H1 (cell line): ENCODE results near the gene PPP2R2B. TPM values are rescaled to one million over a fixed set of nuclear protein-coding genes. Genes with fewer than 3 reads are reported as not detected.

Experiments used
- CTCF ChIA-PET: fragments of 300-600 bp; sonication (Branson Sonifier 250); formaldehyde crosslinking; loops from one replicate; lab custom pipeline; 2021; ENCODE audit not compliant: partially characterized antibody; lab: Charles Lee
- POLR2A ChIA-PET: fragments of 300-600 bp; sonication (Branson Sonifier 250); formaldehyde crosslinking; loops from one replicate; lab custom pipeline; 2021; ENCODE audit warnings: inconsistent platforms; ENCODE audit not compliant: partially characterized antibody; lab: Charles Lee
- DNase-seq, 2 experiments: peaks; one replicate each; pipeline versions ENCODE4 v3.0.0 to v3.0.0-alpha.2; 2010 to 2022; ENCODE audit warnings: low spot score in 2 of 2, low read depth in 1 of 2, mixed read lengths in 1 of 2
- FAIRE-seq: peaks from 2 replicates; lab custom pipeline; 2011; peaks lifted over from hg19 to GRCh38; lab: Jason Lieb, UNC
- H2AFZ ChIP-seq: 2 replicates; pipeline ENCODE4 v1.8.1; 2012; ENCODE audit warnings: low read length, inconsistent platforms
- H2AK5ac ChIP-seq: 2 replicates; pipeline ENCODE4 v1.6.1; 2013; ENCODE audit warnings: low read depth, low read length
- H2BK120ac ChIP-seq: replicated peaks from 2 replicates; pipeline ENCODE3; 2013; ENCODE audit warnings: low read depth, low read length, inconsistent platforms
- H2BK12ac ChIP-seq: 2 replicates; pipeline ENCODE4 v1.6.1; 2013; ENCODE audit warnings: low read depth, low read length
- H2BK15ac ChIP-seq: 2 replicates; pipeline ENCODE4 v1.6.1; 2013; ENCODE audit warnings: low read length
- H2BK20ac ChIP-seq: 2 replicates; pipeline ENCODE4 v1.6.1; 2013; ENCODE audit warnings: low read length
- H2BK5ac ChIP-seq: 2 replicates; pipeline ENCODE4 v1.6.1; 2013; ENCODE audit warnings: low read depth, low read length
- H3K14ac ChIP-seq: 2 replicates; pipeline ENCODE4 v1.6.1; 2013; ENCODE audit warnings: inconsistent platforms; ENCODE audit not compliant: insufficient read length
- H3K18ac ChIP-seq: 2 replicates; pipeline ENCODE4 v1.6.1; 2013; ENCODE audit warnings: low read length; ENCODE audit errors: extremely low read depth
- H3K23ac ChIP-seq: 2 replicates; pipeline ENCODE4 v1.6.1; 2013; ENCODE audit warnings: inconsistent platforms; ENCODE audit not compliant: insufficient read length
- H3K23me2 ChIP-seq: 2 replicates; pipeline ENCODE4 v1.6.1; 2013; ENCODE audit warnings: low read depth, low read length
- H3K27ac ChIP-seq: 2 replicates; pipeline ENCODE4 v1.6.1; 2011; ENCODE audit warnings: low read depth, low read length, inconsistent platforms
- H3K27me3 ChIP-seq, 4 experiments: replicated peaks in 1 of 4; 1 replicate in 1 of 4; 2 replicates in 3 of 4; pipeline versions ENCODE4 v1.6.1 to v1.8.1; 2011 to 2013; ENCODE audit warnings: low read length in 3 of 4, mild to moderate bottlenecking in 3 of 4, inconsistent platforms in 2 of 4, mixed read lengths in 2 of 4, moderate library complexity in 1 of 4; ENCODE audit not compliant: control insufficient read depth in 3 of 4, insufficient read depth in 3 of 4; ENCODE audit errors: extremely low read depth in 1 of 4
- H3K36me3 ChIP-seq, 4 experiments: 2 replicates each; pipeline versions ENCODE4 v1.6.1 to v1.8.1; 2011 to 2013; ENCODE audit warnings: mild to moderate bottlenecking in 4 of 4, low read length in 3 of 4, moderate library complexity in 2 of 4, control low read depth in 1 of 4, inconsistent platforms in 1 of 4; ENCODE audit not compliant: insufficient read depth in 4 of 4, control insufficient read depth in 2 of 4
- H3K4ac ChIP-seq: replicated peaks from 2 replicates; pipeline ENCODE3; 2013; ENCODE audit warnings: low read length, low read depth, mixed read lengths, inconsistent platforms; ENCODE audit not compliant: insufficient read length
- H3K4me1 ChIP-seq, 4 experiments: replicated peaks in 1 of 4; 1 replicate in 1 of 4; 2 replicates in 3 of 4; pipeline versions ENCODE4 v1.6.1 to v1.8.1; 2011 to 2013; ENCODE audit warnings: low read length in 3 of 4, inconsistent platforms in 2 of 4, mixed read lengths in 1 of 4; ENCODE audit not compliant: insufficient read depth in 4 of 4, control insufficient read depth in 3 of 4
- H3K4me2 ChIP-seq, 2 experiments: 2 replicates each; pipeline versions ENCODE4 v1.6.1 to v1.8.1; 2011 to 2013; ENCODE audit warnings: low read depth in 2 of 2, low read length in 2 of 2, control low read depth in 1 of 2, inconsistent platforms in 1 of 2, mild to moderate bottlenecking in 1 of 2; ENCODE audit not compliant: insufficient read depth in 1 of 2
- H3K4me3 ChIP-seq, 4 experiments: fragments of 200-600, 300-600 bp in 1 of 4; sonication (generic), shearing (Covaris generic), sonication (Bioruptor Twin) in 1 of 4; 2 replicates each; pipeline versions ENCODE4 v1.5.1 to v1.8.1; 2011 to 2016; ENCODE audit warnings: low read length in 4 of 4, low read depth in 3 of 4, control low read depth in 2 of 4, inconsistent platforms in 2 of 4, mild to moderate bottlenecking in 2 of 4, mixed read lengths in 1 of 4, moderate library complexity in 1 of 4; ENCODE audit not compliant: insufficient read depth in 2 of 4; ENCODE audit errors: extremely low read depth in 1 of 4
- H3K56ac ChIP-seq: replicated peaks from 2 replicates; pipeline ENCODE3; 2013; ENCODE audit warnings: low read depth, mild to moderate bottlenecking, mixed read lengths, low read length, inconsistent platforms; ENCODE audit not compliant: insufficient read length
- H3K79me1 ChIP-seq: 2 replicates; pipeline ENCODE4 v1.6.1; 2013; ENCODE audit warnings: low read depth, low read length, control low read depth
- H3K79me2 ChIP-seq, 2 experiments: 2 replicates each; pipeline versions ENCODE4 v1.6.1 to v1.8.1; 2012 to 2013; ENCODE audit warnings: low read length in 2 of 2, mild to moderate bottlenecking in 2 of 2, inconsistent platforms in 1 of 2; ENCODE audit not compliant: insufficient read depth in 2 of 2, control insufficient read depth in 1 of 2
- H3K9ac ChIP-seq, 4 experiments: replicated peaks in 1 of 4; 1 replicate in 1 of 4; 2 replicates in 3 of 4; pipeline versions ENCODE4 v1.6.1 to v1.8.1; 2011 to 2013; ENCODE audit warnings: low read depth in 3 of 4, low read length in 3 of 4, control low read depth in 2 of 4, mild to moderate bottlenecking in 2 of 4, moderate library complexity in 2 of 4, inconsistent platforms in 1 of 4; ENCODE audit errors: extremely low read depth in 1 of 4
- H3K9me3 ChIP-seq, 2 experiments: 2 replicates each; pipeline versions ENCODE4 v1.6.1 to v1.8.1; 2012 to 2013; ENCODE audit warnings: mild to moderate bottlenecking in 2 of 2, moderate library complexity in 2 of 2, control low read depth in 1 of 2, inconsistent platforms in 1 of 2, low read depth in 1 of 2, low read length in 1 of 2, mixed read lengths in 1 of 2; ENCODE audit not compliant: insufficient read depth in 2 of 2
- H4K20me1 ChIP-seq, 2 experiments: replicated peaks in 1 of 2; 2 replicates each; pipeline versions ENCODE3 to v1.8.1; 2011 to 2013; ENCODE audit warnings: inconsistent platforms in 2 of 2, low read length in 2 of 2, mild to moderate bottlenecking in 1 of 2; ENCODE audit not compliant: insufficient read depth in 2 of 2, control insufficient read depth in 1 of 2
- H4K5ac ChIP-seq: 2 replicates; pipeline ENCODE4 v1.6.1; 2013; ENCODE audit warnings: low read length, low read depth, mixed read lengths, inconsistent platforms; ENCODE audit not compliant: insufficient read length
- H4K8ac ChIP-seq: 2 replicates; pipeline ENCODE4 v1.8.0; 2013; ENCODE audit warnings: mild to moderate bottlenecking, moderate library complexity, low read length, inconsistent platforms; ENCODE audit not compliant: insufficient read depth; ENCODE audit errors: extremely low read depth
- H4K91ac ChIP-seq: replicated peaks from 2 replicates; pipeline ENCODE3; 2013; ENCODE audit warnings: low read length, mixed read lengths, inconsistent platforms; ENCODE audit not compliant: insufficient read length
- CREB1 ChIP-seq: IDR thresholded peaks from 2 replicates; pipeline ENCODE4 v1.6.1; 2012; ENCODE audit warnings: inconsistent platforms
- EP300 ChIP-seq, 2 experiments: IDR thresholded peaks; 1 replicate in 1 of 2; 2 replicates in 1 of 2; pipeline ENCODE4 v1.6.1; 2011 to 2012; ENCODE audit warnings: low read depth in 2 of 2, low read length in 2 of 2, mild to moderate bottlenecking in 2 of 2, borderline replicate concordance in 1 of 2, inconsistent platforms in 1 of 2, moderate library complexity in 1 of 2
- HDAC2 ChIP-seq, 2 experiments: fragments of 300-600 bp in 1 of 2; sonication (generic) in 1 of 2; IDR thresholded peaks; 2 replicates each; pipeline ENCODE4 v1.6.1; 2011 to 2012; ENCODE audit warnings: low read depth in 2 of 2, low read length in 2 of 2, mild to moderate bottlenecking in 2 of 2, moderate library complexity in 2 of 2, borderline replicate concordance in 1 of 2, inconsistent platforms in 1 of 2
- HDAC6 ChIP-seq: IDR thresholded peaks from one replicate; pipeline ENCODE4 v1.7.1; 2012; ENCODE audit warnings: low read depth, mild to moderate bottlenecking, inconsistent platforms, low read length, moderate library complexity
- MAFK ChIP-seq: IDR thresholded peaks from 2 replicates; pipeline ENCODE4 v1.6.1; 2012; ENCODE audit warnings: low read depth, mild to moderate bottlenecking, improper control_type of control experiment, low read length
- SP1 ChIP-seq: IDR thresholded peaks from 2 replicates; pipeline ENCODE4 v1.6.1; 2011; ENCODE audit warnings: low read depth, low read length
- WGBS, 2 experiments: shearing (Covaris generic) in 1 of 2; methylation state at CpG; one replicate each; pipeline versions ENCODE4 v1.1.6 to v1.1.7; 2013 to 2015; ENCODE audit warnings: low lambda C conversion rate in 2 of 2, mixed read lengths in 2 of 2, inconsistent platforms in 1 of 2, low coverage in 1 of 2, missing lambda C conversion rate in 1 of 2; ENCODE audit not compliant: insufficient replicate concordance in 2 of 2, insufficient coverage in 1 of 2, insufficient read length in 1 of 2; ENCODE audit errors: extremely low coverage in 1 of 2, missing lambda C conversion rate in 1 of 2; 5-methylcytosine and 5-hydroxymethylcytosine counted together
- polyA plus RNA-seq, 7 experiments: library from polyadenylated mRNA; depleted of rRNA in 3 of 7; stranded (reverse) in 5 of 7; unstranded in 2 of 7; fragments of >200 nt in 5 of 7; fragments of 200-250 nt in 2 of 7; gene quantifications; 1 replicate in 5 of 7; 2 replicates in 1 of 7; 4 replicates in 1 of 7; pipeline versions ENCODE4 v1.2.1 to v1.2.3, GENCODE V29; 2011 to 2013; ENCODE audit warnings: missing spikeins in 2 of 7, mixed read lengths in 2 of 7
- total RNA-seq: library from RNA; stranded (reverse); fragmentation: NEBNext Ultra II Directional; extraction: Animal tissue kit (Norgen Biotek cat#: 25700); gene quantifications from 2 replicates; pipeline ENCODE4 v1.2.1, GENCODE V29; 2021
- TF ChIP-seq, protein P1 (sequence below): IDR thresholded peaks from 2 replicates; pipeline ENCODE4 v1.6.1; 2012; ENCODE audit warnings: low read length, inconsistent platforms

Gene PPP2R2B
- total and polyA plus RNA-seq, 2 of the 8 experiments (the other 6 are each of a cell fraction or from before 2014, with no cell fraction given), result 21.1 to 37.1 TPM

- WGBS, 2 experiments, result 77% methylated on average over 2 of the region's 2 CpGs; no CpG with 5 or more reads in 1 of the 2 experiments
- no peak overlapping the region for H3K27ac ChIP-seq
- H4K5ac ChIP-seq, result no peak overlapping the region
- POLR2A ChIA-PET, result no interaction called here
- no peaks in the 10 kb centered on the region for H3K9me3 ChIP-seq
- no peak overlapping the region for H2BK12ac ChIP-seq
- H2BK120ac ChIP-seq, result no peak overlapping the region
- no peak overlapping the region for H4K91ac ChIP-seq
- H3K23ac ChIP-seq, result no peak overlapping the region
- TF ChIP-seq CREB1 (no peak), HDAC2 (IDR thresholded peaks at IDR 0.05; ENCODE audit: borderline replicate concordance in 1 of 2, low read depth in 2 of 2, low read length in 2 of 2) (no peak), HDAC6 (no peak), SP1 (no peak), MAFK (no peak), EP300 (IDR thresholded peaks at IDR 0.05; ENCODE audit: borderline replicate concordance in 1 of 2, low read depth in 2 of 2, low read length in 2 of 2) (no peak)
- TF ChIP-seq, protein P1, sequence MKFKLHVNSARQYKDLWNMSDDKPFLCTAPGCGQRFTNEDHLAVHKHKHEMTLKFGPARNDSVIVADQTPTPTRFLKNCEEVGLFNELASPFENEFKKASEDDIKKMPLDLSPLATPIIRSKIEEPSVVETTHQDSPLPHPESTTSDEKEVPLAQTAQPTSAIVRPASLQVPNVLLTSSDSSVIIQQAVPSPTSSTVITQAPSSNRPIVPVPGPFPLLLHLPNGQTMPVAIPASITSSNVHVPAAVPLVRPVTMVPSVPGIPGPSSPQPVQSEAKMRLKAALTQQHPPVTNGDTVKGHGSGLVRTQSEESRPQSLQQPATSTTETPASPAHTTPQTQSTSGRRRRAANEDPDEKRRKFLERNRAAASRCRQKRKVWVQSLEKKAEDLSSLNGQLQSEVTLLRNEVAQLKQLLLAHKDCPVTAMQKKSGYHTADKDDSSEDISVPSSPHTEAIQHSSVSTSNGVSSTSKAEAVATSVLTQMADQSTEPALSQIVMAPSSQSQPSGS, result no peak
- no peaks in the 10 kb centered on the region for H4K20me1 ChIP-seq
- H3K36me3 ChIP-seq, result no peaks in the 10 kb centered on the region
- no peaks in the 10 kb centered on the region for H3K79me2 ChIP-seq
- no peak overlapping the region for H3K56ac ChIP-seq
- H3K4me2 ChIP-seq, result no peak overlapping the region
- H2BK20ac ChIP-seq, result no peak overlapping the region
- CTCF ChIA-PET, result interaction anchor here (2.9 kb wide), 1 partner anchor 17 kb away, joined by 14 read pairs; no protein-coding TSS in a partner anchor
- H3K9ac ChIP-seq, result no peak overlapping the region
- H3K18ac ChIP-seq, result no peak overlapping the region
- FAIRE-seq (no peak), DNase-seq (no peak)
- H2AFZ ChIP-seq, result no peak overlapping the region
- peaks cover 0 to 10% (median 5%) of the 10 kb centered on the region in 4 experiments; a peak in 2 of 7 replicates for H3K4me1 ChIP-seq
- no peak overlapping the region for H3K4ac ChIP-seq
- no peak overlapping the region for H2AK5ac ChIP-seq
- H3K23me2 ChIP-seq, result no peaks in the 10 kb centered on the region; the same call in 1 of the 2 replicates
- no peak overlapping the region for H2BK15ac ChIP-seq
- peaks cover 0 to 1% (median 0%) of the 10 kb centered on the region in 4 experiments; a peak in 1 of 7 replicates for H3K27me3 ChIP-seq
- no peak overlapping the region for H4K8ac ChIP-seq
- no peaks in the 10 kb centered on the region for H3K79me1 ChIP-seq
- no peak overlapping the region for H3K4me3 ChIP-seq
- H3K14ac ChIP-seq, result no peak overlapping the region
- no peak overlapping the region for H2BK5ac ChIP-seq
Measured at GRCh38 chr5:146890066-146890465, 11.5 kb upstream of the PPP2R2B start.
